ENCODE measurements around the gene CLDN12.
"Not testable (repeated sequence)": the region's sequence is repeated elsewhere in the genome, so short reads cannot be mapped to it uniquely, and the experiment has no call there.

- not testable (repeated sequence) for TF ChIP-seq POLR2A (IDR thresholded peaks at IDR 0.05)
- TF ChIP-seq, protein P1, sequence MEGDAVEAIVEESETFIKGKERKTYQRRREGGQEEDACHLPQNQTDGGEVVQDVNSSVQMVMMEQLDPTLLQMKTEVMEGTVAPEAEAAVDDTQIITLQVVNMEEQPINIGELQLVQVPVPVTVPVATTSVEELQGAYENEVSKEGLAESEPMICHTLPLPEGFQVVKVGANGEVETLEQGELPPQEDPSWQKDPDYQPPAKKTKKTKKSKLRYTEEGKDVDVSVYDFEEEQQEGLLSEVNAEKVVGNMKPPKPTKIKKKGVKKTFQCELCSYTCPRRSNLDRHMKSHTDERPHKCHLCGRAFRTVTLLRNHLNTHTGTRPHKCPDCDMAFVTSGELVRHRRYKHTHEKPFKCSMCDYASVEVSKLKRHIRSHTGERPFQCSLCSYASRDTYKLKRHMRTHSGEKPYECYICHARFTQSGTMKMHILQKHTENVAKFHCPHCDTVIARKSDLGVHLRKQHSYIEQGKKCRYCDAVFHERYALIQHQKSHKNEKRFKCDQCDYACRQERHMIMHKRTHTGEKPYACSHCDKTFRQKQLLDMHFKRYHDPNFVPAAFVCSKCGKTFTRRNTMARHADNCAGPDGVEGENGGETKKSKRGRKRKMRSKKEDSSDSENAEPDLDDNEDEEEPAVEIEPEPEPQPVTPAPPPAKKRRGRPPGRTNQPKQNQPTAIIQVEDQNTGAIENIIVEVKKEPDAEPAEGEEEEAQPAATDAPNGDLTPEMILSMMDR (IDR thresholded peaks at IDR 0.05), result not testable (repeated sequence)
Observed at GRCh38 chr7:90463151-90463628, 59.9 kb downstream of the CLDN12 start.
